ENCODE results near the gene HSD17B7. TPM values are rescaled to one million over a fixed set of nuclear protein-coding genes. Genes with fewer than 3 reads are reported as not detected.

HSD17B7 gene
- total RNA-seq, 1 donor from 2014 or later: 51.7 TPM

- H3K27ac Mint-ChIP-seq: no peak overlapping the region
- no peak for TF ChIP-seq CTCF (IDR thresholded peaks at IDR 0.05; ENCODE audit: unreplicated experiment)
These were observed 49.8 kb downstream of the HSD17B7 start for GRCh38 chr1:162840250-162840839.

GRCh38 chr1:162844153-162844552, 53.7 kb downstream of the HSD17B7 start:
- Mint-ChIP-seq H3K27ac (no peak overlapping the region), H3K4me1 (ENCODE audit: low read depth) (no peaks in the 10 kb centered on the region), H3K27me3 (no peaks in the 10 kb centered on the region), H3K36me3 (ENCODE audit: insufficient read depth) (no peaks in the 10 kb centered on the region), H3K4me3 (ENCODE audit: low read depth) (no peak overlapping the region), H3K9me3 (ENCODE audit: low read depth) (peaks cover 7% of the 10 kb centered on the region)
- no peak for DNase-seq (ENCODE audit: low spot score, unreplicated experiment)
- no peak for TF ChIP-seq CTCF (IDR thresholded peaks at IDR 0.05; ENCODE audit: unreplicated experiment)

More at GRCh38 chr1:162840250-162840839, 49.8 kb downstream of the HSD17B7 start:
- no peak for DNase-seq (ENCODE audit: low spot score, unreplicated experiment)
- no peaks in the 10 kb centered on the region for H3K4me1 Mint-ChIP-seq (ENCODE audit: low read depth)
- H3K27me3 Mint-ChIP-seq: peaks cover 2% of the 10 kb centered on the region
- no peaks in the 10 kb centered on the region for H3K36me3 Mint-ChIP-seq (ENCODE audit: insufficient read depth)
- no peak overlapping the region for H3K4me3 Mint-ChIP-seq (ENCODE audit: low read depth)
- peaks cover 16% of the 10 kb centered on the region for H3K9me3 Mint-ChIP-seq (ENCODE audit: low read depth)

GRCh38 chr1:162846256-162847212, 56.0 kb downstream of the HSD17B7 start:
- H3K9me3 Mint-ChIP-seq (ENCODE audit: low read depth): peaks cover 3% of the 10 kb centered on the region
- H3K27ac Mint-ChIP-seq: no peak overlapping the region
- no peaks in the 10 kb centered on the region for H3K27me3 Mint-ChIP-seq
- no peaks in the 10 kb centered on the region for H3K36me3 Mint-ChIP-seq (ENCODE audit: insufficient read depth)
- H3K4me3 Mint-ChIP-seq (ENCODE audit: low read depth): no peak overlapping the region
- TF ChIP-seq CTCF (IDR thresholded peaks at IDR 0.05; ENCODE audit: unreplicated experiment): no peak
- DNase-seq (ENCODE audit: low spot score, unreplicated experiment): no peak
- no peaks in the 10 kb centered on the region for H3K4me1 Mint-ChIP-seq (ENCODE audit: low read depth)

- Mint-ChIP-seq H3K36me3 (ENCODE audit: insufficient read depth) (no peaks in the 10 kb centered on the region), H3K9me3 (ENCODE audit: low read depth) (no peaks in the 10 kb centered on the region), H3K4me1 (ENCODE audit: low read depth) (no peaks in the 10 kb centered on the region), H3K27me3 (no peaks in the 10 kb centered on the region), H3K4me3 (ENCODE audit: low read depth) (no peak overlapping the region), H3K27ac (no peak overlapping the region)
- peak; percentile 97 for TF ChIP-seq CTCF (IDR thresholded peaks at IDR 0.05; ENCODE audit: unreplicated experiment)
- peak; percentile 81 for DNase-seq (ENCODE audit: low spot score, unreplicated experiment)
These were observed 57.4 kb downstream of the HSD17B7 start for GRCh38 chr1:162847839-162848453.

- no peak for TF ChIP-seq CTCF (IDR thresholded peaks at IDR 0.05; ENCODE audit: unreplicated experiment)
- H3K4me1 Mint-ChIP-seq (ENCODE audit: low read depth): no peaks in the 10 kb centered on the region
- H3K4me3 Mint-ChIP-seq (ENCODE audit: low read depth): no peak overlapping the region
- H3K36me3 Mint-ChIP-seq (ENCODE audit: insufficient read depth): no peaks in the 10 kb centered on the region
- no peak for DNase-seq (ENCODE audit: low spot score, unreplicated experiment)
- H3K27ac Mint-ChIP-seq: no peak overlapping the region
- no peaks in the 10 kb centered on the region for H3K27me3 Mint-ChIP-seq
- H3K9me3 Mint-ChIP-seq (ENCODE audit: low read depth): no peaks in the 10 kb centered on the region
These were observed 59.2 kb downstream of the HSD17B7 start for GRCh38 chr1:162849711-162850110.
